Measurements from ENCODE around the gene CAB39L.
A peak's percentile ranks its signal among the peaks of the same experiment; 100 is the strongest.

Gene CAB39L

DNA sequence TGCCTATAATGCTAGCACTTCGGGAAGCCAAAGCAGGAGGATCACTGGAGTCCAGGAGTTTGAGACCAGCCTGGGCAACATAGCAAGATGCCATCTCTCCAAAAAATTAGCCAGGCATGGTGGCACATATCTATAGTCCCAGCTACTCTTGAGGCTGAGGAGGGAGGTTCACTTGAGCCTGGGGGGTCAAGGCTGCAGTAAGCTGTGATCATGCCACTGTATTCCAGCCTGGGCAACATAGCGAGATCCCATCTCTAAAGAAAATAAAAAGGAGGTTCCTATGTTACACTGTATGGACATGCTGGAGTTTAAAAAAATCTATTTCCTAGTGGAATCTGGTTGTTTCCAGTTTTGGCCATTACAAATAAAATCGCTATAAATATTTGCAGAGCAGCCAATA lies 2.6 kb downstream of the CAB39L start:
- no peak for DNase-seq

DNA sequence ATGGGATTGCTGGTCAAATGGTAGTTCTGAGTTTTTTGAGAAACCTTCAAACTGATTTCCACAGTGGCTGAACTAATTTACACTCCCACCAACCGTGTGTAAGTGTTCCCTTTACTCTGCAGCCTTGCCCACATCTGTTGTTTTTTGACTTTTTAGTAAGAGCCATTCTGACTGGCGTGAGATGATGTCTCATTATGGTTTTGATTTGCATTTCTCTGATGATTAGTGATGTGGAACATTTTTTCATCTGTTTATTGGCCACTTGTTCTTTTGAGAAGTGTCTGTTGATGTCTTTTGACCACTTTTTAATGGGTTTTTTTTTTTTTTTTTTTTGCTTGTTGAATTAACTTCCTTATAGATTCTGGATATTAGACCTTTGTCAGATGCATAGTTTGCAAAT lies 4.3 kb downstream of the CAB39L start:
- DNase-seq: no peak

DNA sequence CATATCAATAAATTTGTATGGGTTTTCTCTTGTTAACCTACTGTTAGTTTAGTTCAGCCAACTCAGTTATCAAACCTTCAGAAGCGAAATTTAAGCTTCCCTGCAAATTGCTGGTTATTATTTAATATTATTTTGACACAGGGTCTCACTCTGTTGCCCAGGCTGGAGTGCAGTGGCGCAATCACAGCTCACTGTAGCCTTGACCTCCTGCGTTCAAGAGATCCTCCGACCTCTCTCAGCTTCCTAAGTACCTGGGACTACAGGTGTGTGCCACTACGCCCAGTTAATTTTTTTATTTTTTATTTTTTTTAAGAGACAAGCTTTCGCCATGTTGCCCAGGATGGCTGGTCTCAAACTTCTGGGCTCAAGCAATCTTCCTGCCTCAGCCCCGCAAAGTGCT lies 6.2 kb downstream of the CAB39L start:
- DNase-seq: no peak

DNA sequence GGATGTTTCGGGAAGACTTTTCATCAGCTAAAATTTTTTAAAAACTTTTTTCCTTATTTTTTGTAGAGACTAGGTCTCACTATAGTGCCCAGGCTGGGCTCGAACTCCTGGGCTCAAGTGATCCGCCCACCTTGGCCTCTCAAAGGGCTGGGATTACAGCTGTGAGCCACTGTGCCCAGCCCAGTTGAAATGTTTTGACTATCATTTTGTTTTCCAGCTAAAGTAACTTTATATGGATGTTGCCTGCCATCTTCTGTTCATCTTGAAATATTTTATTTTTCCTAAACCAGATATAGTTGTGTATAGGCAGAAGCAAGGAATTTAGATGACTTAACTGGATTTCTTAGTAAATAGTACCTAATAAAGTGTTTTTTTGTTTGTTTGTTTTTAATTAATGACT lies 7.0 kb downstream of the CAB39L start:
- peak in 2 of 6 experiments; percentile 10 to 21 for DNase-seq

DNA sequence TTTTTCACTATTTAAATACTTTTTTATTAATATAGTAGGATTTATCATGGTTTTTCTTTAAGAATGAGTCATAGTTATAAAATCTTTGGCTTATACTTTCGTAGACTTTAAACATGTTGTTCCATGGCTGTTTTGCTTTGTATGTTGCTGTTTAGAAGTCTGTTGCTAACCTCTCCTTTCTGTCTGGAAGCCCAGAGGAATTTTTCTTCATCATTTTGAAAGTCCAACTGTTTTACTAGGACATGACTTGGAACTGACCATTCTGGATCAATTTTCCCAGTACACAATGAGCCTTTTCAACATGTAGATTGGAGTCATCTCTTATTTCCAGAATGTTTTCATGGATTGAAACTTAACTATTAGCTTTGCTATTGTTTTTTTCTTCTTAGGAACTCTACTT lies 7.9 kb downstream of the CAB39L start:
- DNase-seq: no peak

DNA sequence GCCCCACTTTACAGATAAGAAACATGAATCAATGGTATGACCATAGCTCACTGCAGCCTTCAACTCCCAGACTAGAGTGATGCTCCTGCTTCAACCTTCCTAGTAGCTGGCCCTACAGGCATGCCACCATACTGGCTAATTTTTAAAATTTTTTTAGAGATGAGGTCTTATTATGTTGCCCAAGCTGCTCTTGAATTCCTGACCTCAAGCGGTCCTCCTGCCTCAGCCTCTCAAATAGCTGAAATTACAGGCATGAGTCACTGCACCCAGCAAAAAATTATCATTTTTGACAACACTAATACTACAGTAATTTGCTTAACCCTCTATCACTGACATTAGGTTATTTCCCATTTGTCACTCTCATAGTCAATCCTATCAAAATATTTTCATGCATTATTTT lies 14.7 kb downstream of the CAB39L start:
- DNase-seq: no peak

DNA sequence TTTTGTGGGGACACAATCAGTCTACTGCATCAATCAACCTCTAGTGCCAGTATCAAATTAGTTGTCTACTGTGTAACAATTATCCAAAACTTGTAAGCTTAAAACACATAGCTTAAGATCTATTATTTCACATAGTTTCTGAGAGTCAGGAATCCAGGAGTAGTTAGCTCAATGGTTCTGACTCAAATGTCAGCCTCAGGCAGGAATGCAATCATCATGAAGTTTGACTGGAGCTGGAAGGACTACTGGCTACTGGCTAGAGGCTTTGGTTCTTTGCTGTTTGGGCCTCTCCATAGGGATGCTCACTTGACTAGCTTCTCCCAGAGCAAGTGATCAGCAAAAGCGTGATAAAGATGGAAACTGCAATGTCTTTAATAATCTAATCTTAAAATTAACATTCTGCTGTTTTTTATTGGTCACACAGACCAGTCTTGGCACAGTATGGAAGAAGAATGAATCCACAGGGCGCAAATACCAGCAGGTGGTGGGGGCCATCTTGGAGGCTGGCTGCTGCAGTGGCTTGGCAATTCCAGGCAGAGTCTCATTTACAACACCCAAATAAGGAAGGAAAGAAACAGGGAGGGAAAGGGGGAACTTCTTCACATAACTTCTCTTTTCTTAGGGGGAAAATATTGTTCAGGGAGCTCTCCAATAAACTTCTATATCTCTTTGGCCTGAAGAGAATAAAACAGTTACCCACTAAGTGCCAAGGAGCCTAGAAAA lies 15.7 kb downstream of the CAB39L start:
- no peak for DNase-seq

DNA sequence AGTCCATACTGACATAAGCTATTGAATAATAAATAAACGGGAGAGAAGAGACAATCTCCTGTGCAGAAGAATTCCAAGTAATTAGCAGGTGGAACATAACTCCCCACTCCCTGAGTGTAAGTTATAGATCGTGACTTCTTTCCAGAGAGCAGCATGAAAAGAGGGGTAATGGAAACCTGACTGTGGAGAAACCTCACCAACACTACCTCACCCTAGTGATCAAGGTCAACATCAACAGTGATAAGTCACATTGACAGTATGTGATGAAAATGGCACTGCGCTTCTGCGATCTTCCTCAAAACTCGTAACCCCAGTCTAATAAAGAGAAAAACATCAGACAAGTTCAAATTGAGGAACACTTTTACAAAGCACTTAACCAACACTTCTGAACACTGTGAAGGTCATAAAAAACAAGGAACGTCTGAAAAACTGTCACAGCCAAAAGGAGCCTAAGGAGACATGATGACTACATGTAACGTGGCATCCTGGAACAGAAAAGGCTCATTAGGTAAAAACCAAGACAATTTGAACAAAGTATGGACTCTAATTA lies 19.8 kb downstream of the CAB39L start:
- DNase-seq: no peak

- no peak for DNase-seq
Measured at GRCh38 chr13:49421391-49421790, 22.5 kb downstream of the CAB39L start.

GRCh38 chr13:49419276-49419675 lies 24.6 kb downstream of the CAB39L start:
- no peak for DNase-seq

- no peak for DNase-seq
Measured at GRCh38 chr13:49418206-49418605, 25.7 kb downstream of the CAB39L start.

DNA sequence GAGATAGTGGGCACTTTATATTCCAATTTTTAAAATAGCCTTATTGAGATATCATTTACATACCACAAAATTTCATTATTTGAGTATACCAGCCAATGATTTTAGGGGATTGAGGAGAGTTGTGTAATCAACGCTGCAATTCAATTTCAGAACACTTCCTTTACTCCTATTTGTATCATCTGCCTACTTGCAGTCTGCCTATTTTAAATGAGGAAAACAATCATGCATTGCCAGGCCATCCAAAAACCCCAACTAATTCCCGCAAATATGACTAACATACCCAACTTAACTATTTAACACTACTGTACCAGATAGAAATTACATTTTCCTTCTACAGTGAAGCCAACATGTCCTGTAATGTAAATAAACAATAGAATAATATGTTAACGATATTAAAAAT lies 26.7 kb downstream of the CAB39L start:
- DNase-seq: no peak

- no peak for DNase-seq
Measured at GRCh38 chr13:49412749-49413148, 31.1 kb downstream of the CAB39L start.

- no peak for DNase-seq
Measured at GRCh38 chr13:49411353-49411752, 32.5 kb downstream of the CAB39L start.

DNA sequence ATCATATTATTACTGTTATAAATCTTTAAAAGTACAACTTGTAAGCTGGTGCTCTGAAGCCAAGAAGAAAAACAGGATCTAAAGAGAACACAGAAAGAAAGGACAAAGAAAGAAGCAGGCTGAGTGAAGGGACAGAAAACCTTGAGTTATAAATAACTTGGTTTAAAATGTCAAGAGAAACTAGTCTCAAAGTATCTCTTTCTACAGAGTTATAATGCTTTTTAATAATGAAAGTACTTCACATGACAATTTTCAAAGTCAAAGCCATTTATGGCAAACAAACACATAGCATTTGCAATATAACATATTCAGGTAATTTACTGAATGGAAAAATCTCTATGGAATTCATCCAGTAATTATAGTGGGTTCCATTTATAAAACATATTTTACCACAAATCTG lies 33.4 kb downstream of the CAB39L start:
- DNase-seq: no peak

GRCh38 chr13:49410006-49410405 lies 33.9 kb downstream of the CAB39L start:
- no peak for DNase-seq

- DNase-seq: no peak
Measured at GRCh38 chr13:49409008-49409407, 34.9 kb downstream of the CAB39L start.

- DNase-seq: no peak
Measured at GRCh38 chr13:49407936-49408335, 35.9 kb downstream of the CAB39L start.

DNA sequence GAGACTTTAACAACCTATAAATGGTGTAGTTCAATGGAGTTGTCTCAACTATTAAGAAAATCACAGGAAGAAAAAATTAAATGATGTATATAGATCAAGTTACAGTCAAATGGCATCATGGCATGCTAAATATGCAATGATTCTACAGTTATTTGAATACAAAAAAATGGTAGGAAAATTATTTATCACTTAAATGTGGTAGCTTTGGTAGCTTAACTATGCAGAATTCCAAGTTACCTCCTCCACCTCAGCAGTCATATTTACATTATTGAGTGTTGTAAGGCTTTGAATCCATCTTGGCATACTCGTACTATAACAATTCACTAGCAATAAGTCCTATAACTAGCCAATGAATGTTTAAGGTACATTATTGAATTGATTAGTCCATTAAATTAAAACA lies 36.8 kb downstream of the CAB39L start:
- DNase-seq: no peak

GRCh38 chr13:49404703-49405020 lies 39.2 kb downstream of the CAB39L start:
- no peak for DNase-seq

GRCh38 chr13:49403996-49404702 lies 39.7 kb downstream of the CAB39L start:
- DNase-seq: no peak

DNA sequence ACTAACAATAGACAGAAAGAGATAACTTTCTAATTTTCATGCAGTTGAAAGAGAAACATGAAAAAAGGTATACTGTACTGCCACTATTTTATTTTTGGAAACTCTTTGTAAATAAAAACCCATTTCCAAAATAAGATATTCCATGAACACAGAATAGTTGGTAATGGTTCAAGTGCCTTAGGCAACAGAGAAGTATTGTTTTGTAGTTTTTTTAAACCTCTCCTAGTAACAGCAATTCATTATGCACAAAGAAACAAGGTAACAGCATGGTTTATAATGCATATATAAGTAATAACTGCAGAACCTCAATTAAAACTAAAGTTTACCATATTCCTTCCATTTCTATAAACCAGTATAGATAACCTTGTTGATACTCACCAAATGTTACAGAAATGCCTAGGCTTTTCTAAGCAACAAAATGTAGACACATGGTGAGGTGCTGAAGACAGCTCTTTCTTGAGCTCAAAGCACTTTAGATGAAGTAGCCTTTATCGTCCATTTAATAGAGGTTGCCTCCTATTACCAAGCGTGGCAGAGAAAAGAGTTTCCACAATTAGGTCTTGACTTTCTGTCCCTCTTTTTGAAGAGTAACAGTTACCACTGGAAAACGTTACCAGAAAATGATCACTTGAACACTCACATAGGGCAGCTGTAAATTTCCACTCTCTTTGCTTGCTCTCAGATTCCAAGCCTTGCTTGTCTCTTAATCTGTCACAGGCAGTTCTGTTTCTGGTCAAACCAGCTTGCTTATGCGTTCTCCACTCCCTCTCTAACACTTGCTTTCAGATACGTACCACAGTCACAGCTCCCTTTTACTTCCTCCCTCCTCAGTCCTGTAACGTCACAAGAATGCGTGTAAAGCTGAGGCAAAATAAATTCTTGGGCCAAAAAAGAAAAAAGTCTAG lies 42.9 kb downstream of the CAB39L start:
- DNase-seq: no peak

- DNase-seq: no peak
Measured at GRCh38 chr13:49399801-49400472, 43.9 kb downstream of the CAB39L start.

All from stimulated activated naive CD4-positive, alpha-beta T cell (primary cell).